Effector memory CD8-positive, alpha-beta T cell (primary cell): ENCODE data around the gene SUMF1.

Experiments used
- ATAC-seq: fragments of 150-1000 bp; cut with Tn5 transposase; replicated peaks from 2 replicates; pipeline ENCODE4 v1.10.0; 2021; ENCODE audit warnings: mild to moderate bottlenecking, moderate library complexity
- DNase-seq, 3 experiments: peaks; one replicate each; pipeline ENCODE4 v3.0.0; 2021
- H3K27ac Mint-ChIP-seq, 2 donors: one replicate each; pipeline ENCODE4 v1.8.0; 2022; ENCODE audit warnings: mild to moderate bottlenecking in 2 of 2, mixed read lengths in 2 of 2, moderate library complexity in 2 of 2
- H3K27me3 Mint-ChIP-seq, 2 donors: one replicate each; pipeline ENCODE4 v1.8.0; 2022; ENCODE audit warnings: mixed read lengths in 2 of 2
- H3K36me3 Mint-ChIP-seq: one replicate; pipeline ENCODE4 v1.8.0; 2022; ENCODE audit warnings: mild to moderate bottlenecking, moderate library complexity, mixed read lengths; ENCODE audit not compliant: insufficient read depth
- H3K4me1 Mint-ChIP-seq, 2 donors: one replicate each; pipeline ENCODE4 v1.8.0; 2022; ENCODE audit warnings: low read depth in 2 of 2, mixed read lengths in 2 of 2
- H3K4me3 Mint-ChIP-seq, 2 donors: one replicate each; pipeline ENCODE4 v1.8.0; 2022; ENCODE audit warnings: mild to moderate bottlenecking in 2 of 2, mixed read lengths in 2 of 2, moderate library complexity in 2 of 2
- H3K9me3 Mint-ChIP-seq, 2 donors: one replicate each; pipeline ENCODE4 v1.8.0; 2022; ENCODE audit warnings: mixed read lengths in 2 of 2

The SUMF1 gene

DNA sequence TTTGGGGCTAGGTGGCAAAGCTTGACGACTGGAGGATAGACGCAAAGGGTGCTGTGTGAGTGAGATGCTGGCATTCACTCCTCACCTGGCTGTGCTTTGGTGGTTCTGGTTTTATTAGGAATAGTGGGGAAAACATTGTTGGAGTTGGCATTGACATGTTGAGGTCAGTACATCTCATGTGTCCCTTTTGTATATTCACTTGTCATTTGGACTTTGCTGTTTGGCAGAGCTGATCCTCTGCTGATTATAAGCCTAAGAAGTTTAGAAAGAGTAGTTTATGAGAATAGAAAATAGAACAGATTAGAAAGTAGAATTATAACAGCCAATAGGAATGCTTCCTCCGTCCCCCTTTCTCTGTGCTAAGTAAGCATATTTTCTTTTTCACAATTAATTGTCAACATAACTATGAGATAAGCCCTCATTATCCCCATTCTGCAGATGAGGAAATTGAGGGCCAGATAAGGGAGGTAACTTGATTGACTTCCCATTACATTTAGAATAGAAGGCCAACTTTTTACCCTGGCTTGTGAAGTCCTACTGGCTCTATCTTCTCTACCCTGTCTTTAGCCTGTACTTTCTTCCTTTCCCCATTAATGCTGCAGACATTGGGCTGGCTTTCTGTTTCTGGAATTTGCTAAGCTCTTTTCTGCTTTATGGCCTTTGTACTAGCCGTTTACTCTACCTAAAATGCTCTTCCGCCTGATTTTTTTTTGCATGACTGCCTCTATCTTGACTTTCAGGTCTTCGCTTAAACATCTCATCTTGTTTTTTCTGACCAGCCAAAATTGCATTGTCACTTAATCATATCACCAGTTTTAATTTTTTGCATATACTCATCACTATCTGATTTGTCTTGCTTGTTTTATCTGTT lies 38.9 kb upstream of the SUMF1 start:
- H3K27me3 Mint-ChIP-seq = no peaks in the 10 kb centered on the region
- H3K9me3 Mint-ChIP-seq = no peaks in the 10 kb centered on the region
- ATAC-seq (no peak), DNase-seq (no peak)
- H3K27ac Mint-ChIP-seq = peak overlapping the region; percentile 60 to 96
- peak overlapping the region; percentile 76 to 87 for H3K4me3 Mint-ChIP-seq
- peaks cover 12% of the 10 kb centered on the region for H3K36me3 Mint-ChIP-seq
- H3K4me1 Mint-ChIP-seq = peaks cover 31 to 52% of the 10 kb centered on the region in 2 donors

GRCh38 chr3:4504340-4505261 lies 37.5 kb upstream of the SUMF1 start:
- H3K36me3 Mint-ChIP-seq = peaks cover 18% of the 10 kb centered on the region
- no peaks in the 10 kb centered on the region for H3K27me3 Mint-ChIP-seq
- peak overlapping the region; percentile 60 to 96 for H3K27ac Mint-ChIP-seq
- peaks cover 28 to 46% of the 10 kb centered on the region in 2 donors for H3K4me1 Mint-ChIP-seq
- H3K4me3 Mint-ChIP-seq = peak overlapping the region; percentile 76 to 87
- H3K9me3 Mint-ChIP-seq = no peaks in the 10 kb centered on the region
- peak; percentile 83 for ATAC-seq
- DNase-seq = peak in 2 of 3 experiments; percentile 22 to 26

DNA sequence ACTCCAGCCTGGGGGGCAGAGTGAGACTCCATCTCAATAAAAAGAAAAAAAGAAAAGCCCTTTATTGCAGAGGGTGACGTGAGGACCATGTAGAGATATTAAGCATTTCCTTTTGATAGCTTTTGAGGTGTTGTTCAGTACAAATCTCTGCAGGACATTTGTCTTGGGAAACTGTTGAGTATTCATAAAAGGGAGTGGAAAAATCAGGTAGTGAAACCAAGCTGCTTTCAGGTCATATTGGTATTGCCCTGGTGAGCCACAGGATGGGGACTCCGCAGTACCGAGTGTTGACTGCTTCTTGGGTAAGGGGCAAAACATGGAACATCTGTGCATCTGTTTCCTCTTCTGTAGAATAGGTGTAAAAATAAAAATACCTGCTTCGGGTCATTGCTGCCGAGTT lies 36.0 kb upstream of the SUMF1 start:
- no peak for DNase-seq
- Mint-ChIP-seq H3K27me3 (no peaks in the 10 kb centered on the region), H3K4me3 (peak overlapping the region in 1 of 2 donors; percentile 18), H3K4me1 (peaks cover 28 to 43% of the 10 kb centered on the region in 2 donors), H3K27ac (peak overlapping the region; percentile 41 to 96), H3K36me3 (peaks cover 25% of the 10 kb centered on the region), H3K9me3 (no peaks in the 10 kb centered on the region)
- peak; percentile 25 for ATAC-seq

- peaks cover 25% of the 10 kb centered on the region for H3K36me3 Mint-ChIP-seq
- H3K9me3 Mint-ChIP-seq = no peaks in the 10 kb centered on the region
- no peaks in the 10 kb centered on the region for H3K27me3 Mint-ChIP-seq
- DNase-seq (no peak), ATAC-seq (no peak)
- no peak overlapping the region for H3K4me3 Mint-ChIP-seq
- H3K4me1 Mint-ChIP-seq = peaks cover 23 to 37% of the 10 kb centered on the region in 2 donors
- H3K27ac Mint-ChIP-seq = no peak overlapping the region
These were observed 34.9 kb upstream of the SUMF1 start for GRCh38 chr3:4501927-4502326.

DNA sequence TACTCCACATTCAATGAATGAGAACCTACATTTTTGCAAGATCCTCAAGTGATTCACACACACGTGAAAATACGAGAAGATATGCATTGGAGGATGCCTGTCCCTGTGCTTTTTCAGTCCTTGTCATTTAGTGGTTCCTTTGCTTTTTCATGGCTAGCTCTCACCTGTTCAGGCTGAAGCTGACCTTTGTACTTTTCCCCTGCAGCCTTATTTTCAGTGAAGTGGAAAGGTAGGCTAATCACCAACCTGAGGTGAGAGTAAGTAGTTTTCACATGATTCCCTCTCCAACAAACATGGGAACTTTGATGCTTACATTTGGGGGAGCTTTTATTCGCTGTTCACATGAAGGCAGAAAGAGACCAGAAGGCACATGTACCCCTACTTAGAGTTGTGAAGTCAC lies 34.4 kb upstream of the SUMF1 start:
- peaks cover 28 to 38% of the 10 kb centered on the region in 2 donors for H3K4me1 Mint-ChIP-seq
- ATAC-seq (no peak), DNase-seq (no peak)
- H3K27ac Mint-ChIP-seq = peak overlapping the region in 1 of 2 donors; percentile 17
- H3K27me3 Mint-ChIP-seq = no peaks in the 10 kb centered on the region
- no peaks in the 10 kb centered on the region for H3K9me3 Mint-ChIP-seq
- peaks cover 25% of the 10 kb centered on the region for H3K36me3 Mint-ChIP-seq
- no peak overlapping the region for H3K4me3 Mint-ChIP-seq

- no peak for ATAC-seq
- Mint-ChIP-seq H3K27ac (peak overlapping the region in 1 of 2 donors; percentile 39), H3K4me3 (no peak overlapping the region), H3K27me3 (no peaks in the 10 kb centered on the region), H3K9me3 (no peaks in the 10 kb centered on the region), H3K4me1 (peaks cover 31 to 41% of the 10 kb centered on the region in 2 donors), H3K36me3 (peaks cover 28% of the 10 kb centered on the region)
- DNase-seq = no peak
These were observed 31.4 kb upstream of the SUMF1 start for GRCh38 chr3:4498446-4498845.

- DNase-seq (no peak), ATAC-seq (no peak)
- Mint-ChIP-seq H3K9me3 (no peaks in the 10 kb centered on the region), H3K27me3 (no peaks in the 10 kb centered on the region), H3K36me3 (peaks cover 34% of the 10 kb centered on the region), H3K27ac (peak overlapping the region in 1 of 2 donors; percentile 39), H3K4me3 (no peak overlapping the region), H3K4me1 (peaks cover 31 to 41% of the 10 kb centered on the region in 2 donors)
These were observed 30.8 kb upstream of the SUMF1 start for GRCh38 chr3:4497843-4498324.

DNA sequence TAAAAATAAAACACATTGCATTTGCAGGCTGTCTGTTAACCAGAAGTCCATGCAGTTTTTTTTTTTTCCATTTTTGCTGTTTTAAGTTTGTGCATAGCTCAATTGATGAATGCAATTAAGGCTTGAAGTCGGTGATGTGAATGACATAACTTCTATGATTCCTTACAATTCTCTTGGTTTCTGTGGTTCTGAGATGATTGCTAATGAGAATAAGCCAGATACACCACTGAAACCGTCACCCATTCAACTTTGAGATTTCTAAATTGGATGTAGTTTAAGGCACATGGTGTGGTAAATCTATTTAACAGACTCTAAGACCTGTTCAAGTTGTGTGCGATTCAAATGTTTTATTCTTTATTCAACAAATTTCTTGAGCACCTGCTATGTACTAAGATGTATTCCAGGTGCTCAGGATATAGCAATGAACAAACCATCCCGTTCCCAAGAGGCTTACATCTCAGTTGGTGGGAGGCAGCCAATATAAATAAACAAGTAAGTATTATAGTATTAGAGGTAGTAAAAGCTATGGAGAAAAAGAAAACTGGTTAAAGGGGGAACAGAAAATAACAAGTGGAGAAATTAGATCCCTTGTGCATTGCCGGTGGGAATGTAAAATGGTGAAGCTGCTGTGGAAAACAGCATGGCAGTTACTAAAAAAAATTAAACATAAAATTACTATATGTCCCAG lies 30.1 kb upstream of the SUMF1 start:
- no peak overlapping the region for H3K4me3 Mint-ChIP-seq
- H3K9me3 Mint-ChIP-seq = no peaks in the 10 kb centered on the region
- H3K36me3 Mint-ChIP-seq = peaks cover 37% of the 10 kb centered on the region
- H3K4me1 Mint-ChIP-seq = peaks cover 32 to 41% of the 10 kb centered on the region in 2 donors
- ATAC-seq (no peak), DNase-seq (no peak)
- H3K27me3 Mint-ChIP-seq = no peaks in the 10 kb centered on the region
- peak overlapping the region in 1 of 2 donors; percentile 6 for H3K27ac Mint-ChIP-seq

GRCh38 chr3:4496087-4496452 lies 29.0 kb upstream of the SUMF1 start:
- H3K4me1 Mint-ChIP-seq = peaks cover 37 to 43% of the 10 kb centered on the region in 2 donors
- no peaks in the 10 kb centered on the region for H3K9me3 Mint-ChIP-seq
- no peak for DNase-seq
- peak overlapping the region; percentile 6 to 7 for H3K27ac Mint-ChIP-seq
- ATAC-seq = no peak
- H3K36me3 Mint-ChIP-seq = peaks cover 35% of the 10 kb centered on the region
- no peaks in the 10 kb centered on the region for H3K27me3 Mint-ChIP-seq
- H3K4me3 Mint-ChIP-seq = peak overlapping the region; percentile 94 to 96

- H3K27ac Mint-ChIP-seq = peak overlapping the region; percentile 6 to 95
- no peak for DNase-seq
- H3K27me3 Mint-ChIP-seq = no peaks in the 10 kb centered on the region
- peaks cover 39 to 45% of the 10 kb centered on the region in 2 donors for H3K4me1 Mint-ChIP-seq
- H3K4me3 Mint-ChIP-seq = peak overlapping the region; percentile 94 to 96
- peaks cover 31% of the 10 kb centered on the region for H3K36me3 Mint-ChIP-seq
- ATAC-seq = no peak
- no peaks in the 10 kb centered on the region for H3K9me3 Mint-ChIP-seq
These were observed 28.4 kb upstream of the SUMF1 start for GRCh38 chr3:4495294-4496086.

DNA sequence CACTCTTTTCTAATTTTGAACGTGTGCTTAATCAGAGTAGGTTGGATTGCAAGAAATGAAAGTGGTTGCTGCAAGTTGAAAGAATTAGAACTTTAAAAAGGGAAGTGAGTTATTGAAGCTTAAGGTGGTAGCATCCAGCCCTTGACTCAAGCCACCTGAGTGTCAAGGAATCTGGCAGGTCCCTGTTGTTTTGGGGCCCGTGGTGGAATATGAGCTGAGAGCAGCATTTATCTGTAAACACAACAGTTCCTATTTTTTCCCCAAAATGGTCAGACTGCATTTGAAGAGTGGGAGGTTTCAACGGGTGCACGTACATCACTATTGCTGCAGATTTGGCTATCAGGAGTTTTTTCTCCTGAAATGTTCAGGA lies 27.8 kb upstream of the SUMF1 start:
- peaks cover 39 to 45% of the 10 kb centered on the region in 2 donors for H3K4me1 Mint-ChIP-seq

More for the DNA sequence above, 27.8 kb upstream of the SUMF1 start:
- ATAC-seq (no peak), DNase-seq (no peak)
- H3K27me3 Mint-ChIP-seq = no peaks in the 10 kb centered on the region
- peaks cover 28% of the 10 kb centered on the region for H3K36me3 Mint-ChIP-seq
- H3K9me3 Mint-ChIP-seq = no peaks in the 10 kb centered on the region
- H3K4me3 Mint-ChIP-seq = peak overlapping the region; percentile 94 to 96
- peak overlapping the region; percentile 91 to 95 for H3K27ac Mint-ChIP-seq
